Liver (tissue), 3 donors: ENCODE results near the gene APBB1IP.

ENCODE experiments used
- GABPA ChIP-seq, 2 donors: IDR thresholded peaks in 1 of 2; conservative IDR thresholded peaks in 1 of 2; 2 replicates each; pipeline ENCODE4 v1.6.1; 2016; ENCODE audit warnings: antibody characterized with exemption in 2 of 2, mild to moderate bottlenecking in 1 of 2, moderate library complexity in 1 of 2
- RXRA ChIP-seq, 2 donors: IDR thresholded peaks; 2 replicates each; pipeline ENCODE4 v1.6.1; 2017 to 2018; ENCODE audit warnings: antibody characterized with exemption in 2 of 2, mild to moderate bottlenecking in 1 of 2
- TF ChIP-seq, protein P1 (sequence below): fragments of 150-350 bp; IDR thresholded peaks from 2 replicates; pipeline ENCODE4 v1.5.1; 2017; ENCODE audit warnings: improper control_type of control experiment, low read depth, low read length; ENCODE audit not compliant: missing input control
- TF ChIP-seq, protein P2 (sequence below): IDR thresholded peaks from 2 replicates; pipeline ENCODE4 v1.6.1; 2016; ENCODE audit warnings: antibody characterized with exemption, mild to moderate bottlenecking
- TF ChIP-seq, protein P3 (sequence below): IDR thresholded peaks from 2 replicates; pipeline ENCODE4 v1.6.1; 2016; ENCODE audit warnings: antibody characterized with exemption
- donor health status: healthy.
- donor health status: healthy.

DNA sequence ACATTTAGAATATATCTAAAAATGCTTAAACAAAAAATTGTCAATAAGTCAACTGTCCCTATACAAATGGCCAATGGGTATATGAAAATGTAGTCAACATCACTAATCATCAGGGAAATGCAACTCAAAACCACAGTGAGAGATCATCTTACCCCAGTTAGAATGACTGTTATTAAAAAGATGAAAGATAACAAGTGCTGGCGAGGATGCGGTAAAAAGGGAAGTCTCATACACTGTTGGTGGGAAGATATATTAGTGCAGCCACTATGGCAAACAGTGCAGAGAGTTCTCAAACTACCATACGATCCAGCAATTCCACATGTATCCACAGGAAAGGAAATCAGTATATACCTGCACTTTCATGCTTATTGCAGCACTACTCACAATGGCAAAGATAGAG is 48.6 kb upstream of the APBB1IP start:
- no peak for TF ChIP-seq RXRA (IDR thresholded peaks at IDR 0.05)
- TF ChIP-seq, protein P1, sequence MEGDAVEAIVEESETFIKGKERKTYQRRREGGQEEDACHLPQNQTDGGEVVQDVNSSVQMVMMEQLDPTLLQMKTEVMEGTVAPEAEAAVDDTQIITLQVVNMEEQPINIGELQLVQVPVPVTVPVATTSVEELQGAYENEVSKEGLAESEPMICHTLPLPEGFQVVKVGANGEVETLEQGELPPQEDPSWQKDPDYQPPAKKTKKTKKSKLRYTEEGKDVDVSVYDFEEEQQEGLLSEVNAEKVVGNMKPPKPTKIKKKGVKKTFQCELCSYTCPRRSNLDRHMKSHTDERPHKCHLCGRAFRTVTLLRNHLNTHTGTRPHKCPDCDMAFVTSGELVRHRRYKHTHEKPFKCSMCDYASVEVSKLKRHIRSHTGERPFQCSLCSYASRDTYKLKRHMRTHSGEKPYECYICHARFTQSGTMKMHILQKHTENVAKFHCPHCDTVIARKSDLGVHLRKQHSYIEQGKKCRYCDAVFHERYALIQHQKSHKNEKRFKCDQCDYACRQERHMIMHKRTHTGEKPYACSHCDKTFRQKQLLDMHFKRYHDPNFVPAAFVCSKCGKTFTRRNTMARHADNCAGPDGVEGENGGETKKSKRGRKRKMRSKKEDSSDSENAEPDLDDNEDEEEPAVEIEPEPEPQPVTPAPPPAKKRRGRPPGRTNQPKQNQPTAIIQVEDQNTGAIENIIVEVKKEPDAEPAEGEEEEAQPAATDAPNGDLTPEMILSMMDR = no peak
- TF ChIP-seq, protein P2, sequence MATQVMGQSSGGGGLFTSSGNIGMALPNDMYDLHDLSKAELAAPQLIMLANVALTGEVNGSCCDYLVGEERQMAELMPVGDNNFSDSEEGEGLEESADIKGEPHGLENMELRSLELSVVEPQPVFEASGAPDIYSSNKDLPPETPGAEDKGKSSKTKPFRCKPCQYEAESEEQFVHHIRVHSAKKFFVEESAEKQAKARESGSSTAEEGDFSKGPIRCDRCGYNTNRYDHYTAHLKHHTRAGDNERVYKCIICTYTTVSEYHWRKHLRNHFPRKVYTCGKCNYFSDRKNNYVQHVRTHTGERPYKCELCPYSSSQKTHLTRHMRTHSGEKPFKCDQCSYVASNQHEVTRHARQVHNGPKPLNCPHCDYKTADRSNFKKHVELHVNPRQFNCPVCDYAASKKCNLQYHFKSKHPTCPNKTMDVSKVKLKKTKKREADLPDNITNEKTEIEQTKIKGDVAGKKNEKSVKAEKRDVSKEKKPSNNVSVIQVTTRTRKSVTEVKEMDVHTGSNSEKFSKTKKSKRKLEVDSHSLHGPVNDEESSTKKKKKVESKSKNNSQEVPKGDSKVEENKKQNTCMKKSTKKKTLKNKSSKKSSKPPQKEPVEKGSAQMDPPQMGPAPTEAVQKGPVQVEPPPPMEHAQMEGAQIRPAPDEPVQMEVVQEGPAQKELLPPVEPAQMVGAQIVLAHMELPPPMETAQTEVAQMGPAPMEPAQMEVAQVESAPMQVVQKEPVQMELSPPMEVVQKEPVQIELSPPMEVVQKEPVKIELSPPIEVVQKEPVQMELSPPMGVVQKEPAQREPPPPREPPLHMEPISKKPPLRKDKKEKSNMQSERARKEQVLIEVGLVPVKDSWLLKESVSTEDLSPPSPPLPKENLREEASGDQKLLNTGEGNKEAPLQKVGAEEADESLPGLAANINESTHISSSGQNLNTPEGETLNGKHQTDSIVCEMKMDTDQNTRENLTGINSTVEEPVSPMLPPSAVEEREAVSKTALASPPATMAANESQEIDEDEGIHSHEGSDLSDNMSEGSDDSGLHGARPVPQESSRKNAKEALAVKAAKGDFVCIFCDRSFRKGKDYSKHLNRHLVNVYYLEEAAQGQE = no peak
- TF ChIP-seq GABPA (IDR thresholded peaks at IDR 0.05 in 1 of 2, conservative IDR thresholded peaks at IDR 0.05 in 1 of 2) = no peak
- TF ChIP-seq, protein P3, sequence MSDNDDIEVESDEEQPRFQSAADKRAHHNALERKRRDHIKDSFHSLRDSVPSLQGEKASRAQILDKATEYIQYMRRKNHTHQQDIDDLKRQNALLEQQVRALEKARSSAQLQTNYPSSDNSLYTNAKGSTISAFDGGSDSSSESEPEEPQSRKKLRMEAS = no peak
